Measurements from ENCODE around the gene DENND1B.

DNA sequence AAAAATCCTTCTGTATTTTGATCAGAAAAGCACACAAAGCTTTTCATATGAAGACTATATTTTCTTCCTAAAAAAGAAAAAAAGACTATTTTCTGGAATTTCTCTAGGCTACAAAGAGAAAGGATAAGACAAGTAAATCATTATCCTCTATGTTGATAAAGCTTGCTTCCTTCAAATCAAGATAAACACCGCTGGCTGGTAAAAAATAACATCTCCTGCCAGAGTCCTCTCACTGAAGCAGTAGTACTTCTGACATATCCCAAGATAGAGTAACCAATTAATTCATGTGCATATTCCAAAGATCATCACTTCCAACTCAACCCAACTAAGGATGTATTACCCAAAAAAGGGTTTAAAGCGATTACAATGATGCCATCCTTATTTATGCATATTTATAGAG, 34.3 kb downstream of the DENND1B start:
- TF ChIP-seq, protein P1, sequence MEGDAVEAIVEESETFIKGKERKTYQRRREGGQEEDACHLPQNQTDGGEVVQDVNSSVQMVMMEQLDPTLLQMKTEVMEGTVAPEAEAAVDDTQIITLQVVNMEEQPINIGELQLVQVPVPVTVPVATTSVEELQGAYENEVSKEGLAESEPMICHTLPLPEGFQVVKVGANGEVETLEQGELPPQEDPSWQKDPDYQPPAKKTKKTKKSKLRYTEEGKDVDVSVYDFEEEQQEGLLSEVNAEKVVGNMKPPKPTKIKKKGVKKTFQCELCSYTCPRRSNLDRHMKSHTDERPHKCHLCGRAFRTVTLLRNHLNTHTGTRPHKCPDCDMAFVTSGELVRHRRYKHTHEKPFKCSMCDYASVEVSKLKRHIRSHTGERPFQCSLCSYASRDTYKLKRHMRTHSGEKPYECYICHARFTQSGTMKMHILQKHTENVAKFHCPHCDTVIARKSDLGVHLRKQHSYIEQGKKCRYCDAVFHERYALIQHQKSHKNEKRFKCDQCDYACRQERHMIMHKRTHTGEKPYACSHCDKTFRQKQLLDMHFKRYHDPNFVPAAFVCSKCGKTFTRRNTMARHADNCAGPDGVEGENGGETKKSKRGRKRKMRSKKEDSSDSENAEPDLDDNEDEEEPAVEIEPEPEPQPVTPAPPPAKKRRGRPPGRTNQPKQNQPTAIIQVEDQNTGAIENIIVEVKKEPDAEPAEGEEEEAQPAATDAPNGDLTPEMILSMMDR (IDR thresholded peaks at IDR 0.05; ENCODE audit: poor library complexity): no peak
- TF ChIP-seq EZH2phosphoT487 (IDR thresholded peaks at IDR 0.05; ENCODE audit: low read depth, severe bottlenecking, unreplicated experiment) (no peak), EZH2 (IDR thresholded peaks at IDR 0.05; ENCODE audit: borderline replicate concordance) (no peak)
